Measurements from ENCODE around the gene IER5.

GRCh38 chr1:181114574-181115367 lies 26.3 kb downstream of the IER5 start:
- TF ChIP-seq ZBTB49 (tag by site-specific recombination; IDR thresholded peaks at IDR 0.05; ENCODE audit: low read depth) (no peak), CTCF (tag by site-specific recombination; IDR thresholded peaks at IDR 0.05) (no peak), ZNF639 (tag by site-specific recombination; IDR thresholded peaks at IDR 0.05) (no peak), PRDM1 (tag by site-specific recombination; IDR thresholded peaks at IDR 0.05) (no peak), ZBTB6 (tag by site-specific recombination; IDR thresholded peaks at IDR 0.05) (no peak)

All from HEK293 (cell line).